GM12891 (cell line): ENCODE measurements around the gene ATG16L2.

Experiments
- DNase-seq: peaks from one replicate; pipeline ENCODE4 v3.0.0; 2011; ENCODE audit warnings: low spot score; ENCODE audit not compliant: insufficient read length
- FAIRE-seq: peaks from 2 replicates; lab custom pipeline; 2011; peaks lifted over from hg19 to GRCh38; lab: Jason Lieb, UNC
- POLR2A ChIP-seq: IDR thresholded peaks from 2 replicates; pipeline ENCODE4 v1.6.1; 2011; ENCODE audit warnings: low read depth, low read length, control low read depth
- POLR2AphosphoS5 ChIP-seq: IDR thresholded peaks from 2 replicates; pipeline ENCODE4 v1.6.1; 2011; ENCODE audit warnings: low read depth, low read length, control low read depth
- POU2F2 ChIP-seq: IDR thresholded peaks from 2 replicates; pipeline ENCODE4 v1.6.1; 2011; ENCODE audit warnings: low read depth, mild to moderate bottlenecking, control low read depth, low read length, moderate library complexity
- SPI1 ChIP-seq: IDR thresholded peaks from 2 replicates; pipeline ENCODE4 v1.6.1; 2011; ENCODE audit warnings: low read depth, low read length, control low read depth

Gene ATG16L2

DNA sequence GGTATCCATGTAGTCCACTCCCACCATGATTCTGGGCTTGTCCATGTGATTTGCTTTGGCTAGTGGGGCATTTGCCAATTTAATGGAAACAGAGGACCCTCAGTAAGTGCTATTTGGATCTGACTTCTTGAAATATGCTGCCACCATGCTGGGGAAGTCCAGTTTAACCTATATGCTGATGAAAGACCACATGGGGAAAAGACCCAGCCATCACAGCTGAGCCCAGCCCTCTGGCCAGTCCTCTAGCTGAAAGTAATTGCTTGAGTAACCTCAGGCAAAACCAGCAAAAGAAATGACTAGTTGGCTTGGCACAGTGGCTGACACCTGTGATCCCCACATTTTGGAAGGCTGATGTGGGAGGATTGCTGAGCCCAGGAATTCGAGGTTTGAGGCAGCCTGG, 61.5 kb downstream of the ATG16L2 start:
- no peak for DNase-seq
- no peak for FAIRE-seq
- TF ChIP-seq POU2F2 (peak; percentile 74; the same call in 1 of the 2 replicates), POLR2A (no peak), POLR2AphosphoS5 (no peak)

DNA sequence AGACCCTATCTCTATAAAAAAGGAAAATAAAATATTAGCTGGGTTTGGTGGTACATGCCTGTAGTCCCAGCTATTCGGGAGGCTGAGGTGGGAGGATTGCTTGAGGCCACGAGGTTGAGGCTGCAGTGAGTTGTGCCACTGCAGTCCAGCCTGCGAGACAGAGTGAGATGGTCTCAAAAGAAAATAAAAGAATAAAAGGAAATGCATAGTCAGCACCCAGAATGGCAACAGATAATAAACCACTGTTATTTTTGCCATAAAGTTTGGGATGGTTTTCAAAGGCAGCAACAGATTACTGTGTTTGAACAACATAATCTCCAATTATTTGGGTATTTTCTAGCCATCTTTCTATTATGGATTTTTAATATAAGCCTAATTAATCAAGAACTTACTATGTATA, 61.9 kb downstream of the ATG16L2 start:
- TF ChIP-seq SPI1, result no peak
- no peak for FAIRE-seq
- DNase-seq, result no peak
